SK-N-MC (cell line): ENCODE results near the gene KCNMB4.

ENCODE experiments used
- EZH2 ChIP-seq: fragments of 200-600 bp; sonication (generic); IDR thresholded peaks from one replicate; pipeline ENCODE4 v1.6.1; 2017; ENCODE audit warnings: antibody characterized with exemption
- FOXP2 ChIP-seq: optimal IDR thresholded peaks from 2 replicates; pipeline ENCODE3; 2011; ENCODE audit warnings: mild to moderate bottlenecking, moderate library complexity; ENCODE audit not compliant: insufficient read depth; ENCODE audit errors: extremely low read length, control extremely low read depth
- POLR2AphosphoS5 ChIP-seq: IDR thresholded peaks from 2 replicates; pipeline ENCODE4 v1.6.1; 2012; ENCODE audit warnings: mild to moderate bottlenecking, low read depth, low read length, borderline replicate concordance

- no peak for TF ChIP-seq EZH2
- no peak for TF ChIP-seq POLR2AphosphoS5
- no peak for TF ChIP-seq FOXP2
These were observed 27.9 kb downstream of the KCNMB4 start for GRCh38 chr12:70393787-70394499.
